T47D (cell line): ENCODE results near the gene ACAN.
A peak's percentile ranks its signal among the peaks of the same experiment; 100 is the strongest.

Experiments used
- DNase-seq, 2 experiments: peaks; one replicate each; pipeline versions ENCODE4 v3.0.0 to v3.0.0-alpha.2; 2011 to 2012; ENCODE audit warnings: low read depth in 1 of 2, low spot score in 1 of 2
- JUND ChIP-seq: IDR thresholded peaks from 2 replicates; pipeline ENCODE4 v1.6.1; 2012; ENCODE audit warnings: low read depth
- in situ Hi-C: cut with HindIII; loops from 2 replicates; pipeline ENCODE4 v1.10.0; 2016; ENCODE audit warnings: low sequenced_read_pairs, low pct_unique_long_range_greater_than_20kb

The ACAN gene

GRCh38 chr15:88904624-88905327 lies 101.5 kb downstream of the ACAN start:
- in situ Hi-C loops, result no loop called here
- TF ChIP-seq JUND, result no peak
- peak; percentile 69 to 78 for DNase-seq

GRCh38 chr15:88905576-88905975 lies 102.3 kb downstream of the ACAN start:
- no peak for DNase-seq
- TF ChIP-seq JUND, result no peak
- in situ Hi-C loops, result no loop called here

- DNase-seq, result no peak
- TF ChIP-seq JUND, result no peak
- in situ Hi-C loops, result no loop called here
Measured at GRCh38 chr15:88906130-88906529, 102.9 kb downstream of the ACAN start.

GRCh38 chr15:88906551-88906950 lies 103.3 kb downstream of the ACAN start:
- TF ChIP-seq JUND, result no peak
- DNase-seq, result no peak
- in situ Hi-C loops, result no loop called here

GRCh38 chr15:88907111-88907510 lies 103.9 kb downstream of the ACAN start:
- TF ChIP-seq JUND, result no peak
- no peak for DNase-seq
- in situ Hi-C loops, result no loop called here

GRCh38 chr15:88908123-88908522 lies 104.9 kb downstream of the ACAN start:
- in situ Hi-C loops, result no loop called here
- DNase-seq, result no peak
- no peak for TF ChIP-seq JUND

GRCh38 chr15:88908697-88909621 lies 105.7 kb downstream of the ACAN start:
- TF ChIP-seq JUND, result no peak
- in situ Hi-C loops, result no loop called here
- DNase-seq, result no peak

GRCh38 chr15:88909956-88910831 lies 107.0 kb downstream of the ACAN start:
- in situ Hi-C loops, result no loop called here
- DNase-seq, result no peak
- TF ChIP-seq JUND, result no peak

GRCh38 chr15:88911766-88912118 lies 108.5 kb downstream of the ACAN start:
- no peak for DNase-seq
- no peak for TF ChIP-seq JUND
- in situ Hi-C loops, result no loop called here

GRCh38 chr15:88912500-88912921 lies 109.3 kb downstream of the ACAN start:
- in situ Hi-C loops, result no loop called here
- TF ChIP-seq JUND, result no peak
- no peak for DNase-seq

- no peak for TF ChIP-seq JUND
- peak; percentile 62 to 78 for DNase-seq
- in situ Hi-C loops, result no loop called here
Measured at GRCh38 chr15:88913017-88913849, 110.0 kb downstream of the ACAN start, which contains the start of gene MFGE8. Gene MFGE8, minus strand, starts transcription at chr15:88913379. Its CDS starts 60 bp downstream, at chr15:88913319.

GRCh38 chr15:88913850-88914169 lies 110.6 kb downstream of the ACAN start:
- TF ChIP-seq JUND, result no peak
- in situ Hi-C loops, result no loop called here
- DNase-seq, result no peak
